ENCODE measurements around the gene MED20. TPM values are rescaled to one million over a fixed set of nuclear protein-coding genes. Genes with fewer than 3 reads are reported as not detected.
A peak's percentile ranks its signal among the peaks of the same experiment; 100 is the strongest.

The MED20 gene, protein sequence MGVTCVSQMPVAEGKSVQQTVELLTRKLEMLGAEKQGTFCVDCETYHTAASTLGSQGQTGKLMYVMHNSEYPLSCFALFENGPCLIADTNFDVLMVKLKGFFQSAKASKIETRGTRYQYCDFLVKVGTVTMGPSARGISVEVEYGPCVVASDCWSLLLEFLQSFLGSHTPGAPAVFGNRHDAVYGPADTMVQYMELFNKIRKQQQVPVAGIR
- total RNA-seq, result 10 to 100 TPM; 23.4 to 28.0 TPM

DNA sequence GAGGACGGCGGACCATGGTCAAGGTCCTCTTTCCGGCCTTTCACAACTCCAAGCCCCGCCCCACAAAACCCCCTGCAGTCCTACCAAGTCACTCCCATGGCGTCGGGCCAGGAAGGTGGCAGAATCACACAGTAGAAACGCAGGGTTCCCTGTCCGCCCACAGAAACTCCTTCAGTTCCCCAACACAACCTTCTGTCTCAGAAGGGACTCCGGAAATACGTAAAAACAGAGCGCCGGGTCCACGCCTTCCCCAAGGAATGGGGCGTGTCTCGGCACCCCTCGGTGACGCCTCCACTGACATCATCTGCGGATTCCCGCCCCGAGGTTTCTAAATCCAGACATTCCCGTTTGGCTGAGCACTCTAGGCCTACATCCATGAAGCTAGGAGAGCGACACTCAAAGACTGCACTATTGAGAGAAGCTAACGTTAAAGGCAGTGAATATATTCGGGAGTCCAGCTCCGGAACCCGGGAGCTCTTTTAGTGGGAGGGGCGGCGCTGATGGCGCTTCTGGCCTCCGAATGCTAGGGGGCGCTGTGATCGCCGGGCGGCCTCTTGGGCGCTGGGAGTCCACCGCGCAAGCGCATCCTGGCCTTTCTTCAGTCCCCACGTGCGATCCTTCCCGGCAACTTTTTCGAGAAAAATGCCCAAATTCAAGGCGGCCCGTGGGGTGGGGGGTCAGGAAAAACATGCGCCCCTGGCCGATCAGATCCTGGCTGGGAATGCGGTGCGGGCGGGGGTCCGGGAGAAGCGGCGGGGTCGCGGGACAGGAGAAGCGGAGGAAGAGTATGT is at the start of gene MED20, which contains the start of gene BYSL:
TSS of gene MED20 (minus strand) at position 219 of the 791 bp plus-strand sequence. CDS start at position 98, 121 bp downstream.
TSS of gene BYSL (plus strand) at position 579 of the 791 bp plus-strand sequence. CDS start at position 643, 64 bp downstream.
- DNase-seq (peak; percentile 96), ATAC-seq (peak; percentile 89)
- TF ChIP-seq, protein P1, sequence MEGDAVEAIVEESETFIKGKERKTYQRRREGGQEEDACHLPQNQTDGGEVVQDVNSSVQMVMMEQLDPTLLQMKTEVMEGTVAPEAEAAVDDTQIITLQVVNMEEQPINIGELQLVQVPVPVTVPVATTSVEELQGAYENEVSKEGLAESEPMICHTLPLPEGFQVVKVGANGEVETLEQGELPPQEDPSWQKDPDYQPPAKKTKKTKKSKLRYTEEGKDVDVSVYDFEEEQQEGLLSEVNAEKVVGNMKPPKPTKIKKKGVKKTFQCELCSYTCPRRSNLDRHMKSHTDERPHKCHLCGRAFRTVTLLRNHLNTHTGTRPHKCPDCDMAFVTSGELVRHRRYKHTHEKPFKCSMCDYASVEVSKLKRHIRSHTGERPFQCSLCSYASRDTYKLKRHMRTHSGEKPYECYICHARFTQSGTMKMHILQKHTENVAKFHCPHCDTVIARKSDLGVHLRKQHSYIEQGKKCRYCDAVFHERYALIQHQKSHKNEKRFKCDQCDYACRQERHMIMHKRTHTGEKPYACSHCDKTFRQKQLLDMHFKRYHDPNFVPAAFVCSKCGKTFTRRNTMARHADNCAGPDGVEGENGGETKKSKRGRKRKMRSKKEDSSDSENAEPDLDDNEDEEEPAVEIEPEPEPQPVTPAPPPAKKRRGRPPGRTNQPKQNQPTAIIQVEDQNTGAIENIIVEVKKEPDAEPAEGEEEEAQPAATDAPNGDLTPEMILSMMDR (IDR thresholded peaks at IDR 0.05), result peak; percentile 95
- ChIA-PET POLR2A (interaction anchor here (0.6 to 3.7 kb wide), 16 partner anchors 9 to 143 kb away, joined by 3 to 22 read pairs (median 8); partner anchors contain the start of genes CCND3, TAF8, TOMM6 and USP49), CTCF (interaction anchor here (0.6 to 6.0 kb wide), 44 partner anchors 8 to 643 kb away, joined by 3 to 119 read pairs (median 4); partner anchors contain the start of genes CCND3, PRICKLE4, TAF8 and TOMM6)
- H3K27ac Mint-ChIP-seq, result peak within 1 kb of the TSS; percentile 99
- H3K4me3 Mint-ChIP-seq, result peak within 1 kb of the TSS; percentile 93
- peaks cover 39% of the 10 kb centered on the region for H3K36me3 Mint-ChIP-seq (ENCODE audit: low read depth)
- no peaks in the 10 kb centered on the region for H3K9me3 Mint-ChIP-seq
- intact Hi-C loops (cut with micrococcal nuclease), result loop anchor here (5.0 to 10.0 kb wide), 3 partner anchors 121 to 294 kb away; partner anchors contain the start of genes MRPS10, PRICKLE4 and TOMM6
- no peaks in the 10 kb centered on the region for H3K27me3 Mint-ChIP-seq
- H3K4me1 Mint-ChIP-seq (ENCODE audit: low read depth), result peaks cover 47% of the 10 kb centered on the region

DNA sequence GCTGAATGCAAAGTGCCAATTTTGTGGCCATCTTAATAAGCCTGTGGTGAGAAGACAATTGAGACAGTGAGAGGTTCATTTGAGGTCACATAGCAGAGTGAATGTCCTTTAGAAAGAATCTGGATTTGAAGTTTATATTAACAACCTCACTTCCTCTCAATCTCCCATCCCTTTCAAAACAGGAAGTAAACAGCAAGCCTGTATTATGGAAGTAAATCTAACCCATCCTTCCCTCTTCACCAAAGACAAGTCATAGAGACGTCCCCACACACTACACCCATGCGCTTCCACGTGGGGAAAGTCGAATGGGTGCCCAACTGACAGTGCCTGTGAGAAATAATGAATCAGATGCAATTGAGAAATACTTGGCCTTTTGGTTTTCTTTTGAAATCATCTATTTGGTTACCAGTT is 49.5 kb upstream of the MED20 start:
- ATAC-seq (peak; percentile 78), DNase-seq (peak; percentile 80)
- POLR2A ChIA-PET, result no interaction called here
- CTCF ChIA-PET, result interaction anchor here (0.7 kb wide), 1 partner anchor 10 kb away, joined by 3 read pairs; no protein-coding TSS in a partner anchor
- Mint-ChIP-seq H3K9me3 (no peaks in the 10 kb centered on the region), H3K27me3 (no peaks in the 10 kb centered on the region), H3K27ac (peak overlapping the region; percentile 95), H3K4me1 (ENCODE audit: low read depth) (peaks cover 82% of the 10 kb centered on the region), H3K36me3 (ENCODE audit: low read depth) (peaks cover 16% of the 10 kb centered on the region), H3K4me3 (peak overlapping the region; percentile 22)
- intact Hi-C loops (cut with micrococcal nuclease), result no loop called here
- TF ChIP-seq, protein P1 (IDR thresholded peaks at IDR 0.05), result no peak

DNA sequence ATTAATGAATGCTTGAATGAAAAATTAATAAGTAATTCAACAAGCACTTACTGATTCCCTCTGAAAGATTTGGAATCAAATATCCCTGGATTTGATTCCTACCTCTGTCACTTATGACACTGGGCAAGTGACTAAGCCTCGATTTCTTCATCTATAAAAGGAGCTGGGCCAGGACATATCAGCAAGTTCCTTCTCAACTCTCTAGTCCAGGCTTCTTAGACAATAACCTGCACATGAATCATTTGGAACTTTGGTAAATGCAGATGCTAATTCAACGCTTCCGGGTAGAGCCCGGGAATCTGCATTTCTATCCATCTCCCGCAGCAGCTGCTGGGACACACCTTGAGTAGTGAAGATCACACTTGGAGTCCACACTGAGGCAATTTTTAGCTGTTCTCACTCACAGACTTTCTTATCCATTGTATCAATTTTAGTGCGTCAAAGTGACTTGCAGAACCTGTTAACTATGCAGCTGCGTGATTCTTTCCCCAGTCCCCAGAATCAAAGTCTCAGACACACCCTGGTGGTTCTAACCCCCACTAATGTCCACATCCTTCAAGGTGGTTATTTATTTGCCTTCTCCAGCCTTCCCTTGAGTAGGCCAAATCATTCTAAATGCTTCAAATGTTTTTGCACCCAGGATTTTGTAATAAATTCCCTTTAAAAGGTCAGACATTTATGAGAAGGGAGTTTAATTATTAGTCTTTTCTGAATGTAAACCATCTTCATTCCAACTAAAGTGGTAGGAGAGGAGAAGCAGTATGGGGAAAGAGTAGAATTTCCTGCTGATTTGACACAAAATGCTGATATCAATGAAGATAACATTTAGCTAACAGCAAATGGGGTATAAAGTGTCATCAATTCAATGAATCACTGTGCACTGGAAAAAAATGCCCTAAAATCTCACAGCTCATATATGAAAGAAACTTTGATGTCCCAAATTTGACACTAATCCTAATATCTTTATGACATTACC is 46.7 kb upstream of the MED20 start:
- H3K27me3 Mint-ChIP-seq, result no peaks in the 10 kb centered on the region
- peaks cover 17% of the 10 kb centered on the region for H3K36me3 Mint-ChIP-seq (ENCODE audit: low read depth)
- DNase-seq (no peak), ATAC-seq (peak; percentile 11)
- H3K27ac Mint-ChIP-seq, result peak overlapping the region; percentile 92
- intact Hi-C loops (cut with micrococcal nuclease), result no loop called here
- POLR2A ChIA-PET, result interaction anchor here (0.8 to 2.8 kb wide), 7 partner anchors 8 to 72 kb away, joined by 3 to 10 read pairs (median 5); partner anchors contain the start of gene CCND3
- no peaks in the 10 kb centered on the region for H3K9me3 Mint-ChIP-seq
- no peak overlapping the region for H3K4me3 Mint-ChIP-seq
- CTCF ChIA-PET, result interaction anchor here (1.0 to 2.1 kb wide), 10 partner anchors 9 to 76 kb away, joined by 3 to 8 read pairs (median 5); no protein-coding TSS in a partner anchor
- peaks cover 82% of the 10 kb centered on the region for H3K4me1 Mint-ChIP-seq (ENCODE audit: low read depth)
- TF ChIP-seq, protein P1 (IDR thresholded peaks at IDR 0.05), result no peak

DNA sequence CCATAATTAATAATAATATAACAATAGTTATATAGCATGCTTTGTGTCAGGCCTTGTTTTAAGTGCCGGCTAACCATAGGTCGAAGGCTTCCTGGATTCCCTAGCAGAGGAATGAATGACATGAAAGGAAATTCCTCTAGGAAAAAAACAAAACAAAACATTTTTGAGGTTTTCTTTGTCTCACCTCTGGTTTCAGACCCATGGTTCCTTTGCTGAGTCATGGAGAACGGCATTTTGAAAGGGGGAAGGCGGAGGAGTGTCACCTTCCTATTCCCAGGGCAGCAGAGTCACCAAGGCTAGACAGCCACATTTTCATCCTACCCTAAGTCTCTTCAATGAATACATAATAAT is 46.0 kb upstream of the MED20 start:
- no peak for DNase-seq
- peaks cover 13% of the 10 kb centered on the region for H3K36me3 Mint-ChIP-seq (ENCODE audit: low read depth)
- peaks cover 82% of the 10 kb centered on the region for H3K4me1 Mint-ChIP-seq (ENCODE audit: low read depth)
- POLR2A ChIA-PET, result interaction anchor here (1.4 to 2.8 kb wide), 5 partner anchors 8 to 73 kb away, joined by 4 to 10 read pairs (median 6); partner anchors contain the start of gene CCND3
- H3K9me3 Mint-ChIP-seq, result no peaks in the 10 kb centered on the region
- H3K4me3 Mint-ChIP-seq, result no peak overlapping the region
- no peaks in the 10 kb centered on the region for H3K27me3 Mint-ChIP-seq
- intact Hi-C loops (cut with micrococcal nuclease), result no loop called here
- no peak for ATAC-seq
- TF ChIP-seq, protein P1 (IDR thresholded peaks at IDR 0.05), result no peak
- CTCF ChIA-PET, result interaction anchor here (1.3 to 1.8 kb wide), 3 partner anchors 55 to 77 kb away, joined by 3 to 8 read pairs (median 5); no protein-coding TSS in a partner anchor
- peak overlapping the region; percentile 92 for H3K27ac Mint-ChIP-seq
